ENCODE data around the gene CCR5AS.

Gene CCR5AS

DNA sequence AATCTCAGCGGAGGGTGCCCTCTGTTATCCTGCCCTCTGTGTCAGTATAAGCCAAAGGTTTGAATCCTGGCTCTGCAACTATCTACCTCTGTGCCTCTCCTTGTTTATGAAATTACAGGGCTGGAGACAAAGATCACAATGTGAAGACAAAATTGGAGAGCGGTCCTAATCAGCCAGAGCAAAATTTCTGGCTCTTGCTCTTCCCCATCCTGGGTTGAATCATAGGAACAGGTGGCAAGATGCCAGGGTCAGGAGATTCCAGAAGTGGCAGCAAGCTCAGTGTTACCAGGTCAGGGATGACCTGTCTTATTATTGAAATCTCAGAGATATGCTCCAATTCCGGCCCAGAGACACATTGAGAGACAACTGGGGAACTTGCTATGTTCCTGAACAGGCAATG is 55.2 kb downstream of the CCR5AS start:
- POLR2A ChIA-PET, result no interaction called here
- DNase-seq (ENCODE audit: low spot score), result no peak
- H3K27ac Mint-ChIP-seq, result no peak overlapping the region
- TF ChIP-seq CTCF (IDR thresholded peaks at IDR 0.05) (no peak), ZNF121 (CRISPR knock-in tag; IDR thresholded peaks at IDR 0.05) (no peak), PRDM15 (CRISPR knock-in tag; IDR thresholded peaks at IDR 0.05) (no peak), ZNF281 (CRISPR knock-in tag; IDR thresholded peaks at IDR 0.05) (no peak), NR3C1 (CRISPR knock-in tag; conservative IDR thresholded peaks at IDR 0.05; ENCODE audit: low read depth) (no peak), KAT7 (CRISPR knock-in tag; IDR thresholded peaks at IDR 0.05; ENCODE audit: borderline replicate concordance) (no peak), SP1 (CRISPR knock-in tag; conservative IDR thresholded peaks at IDR 0.05) (no peak), JAZF1 (CRISPR knock-in tag; IDR thresholded peaks at IDR 0.05) (no peak), MXD4 (CRISPR knock-in tag; IDR thresholded peaks at IDR 0.05; ENCODE audit: borderline replicate concordance) (no peak), GTF2I (CRISPR knock-in tag; conservative IDR thresholded peaks at IDR 0.05) (no peak), E2F4 (CRISPR knock-in tag; IDR thresholded peaks at IDR 0.05; ENCODE audit: borderline replicate concordance, low read depth) (no peak), CDX4 (CRISPR knock-in tag; IDR thresholded peaks at IDR 0.05; ENCODE audit: borderline replicate concordance) (no peak), ESRRA (CRISPR knock-in tag; IDR thresholded peaks at IDR 0.05; ENCODE audit: borderline replicate concordance) (no peak)
- TF ChIP-seq, protein P1, sequence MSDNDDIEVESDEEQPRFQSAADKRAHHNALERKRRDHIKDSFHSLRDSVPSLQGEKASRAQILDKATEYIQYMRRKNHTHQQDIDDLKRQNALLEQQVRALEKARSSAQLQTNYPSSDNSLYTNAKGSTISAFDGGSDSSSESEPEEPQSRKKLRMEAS (CRISPR knock-in tag; IDR thresholded peaks at IDR 0.05), result no peak
- TF ChIP-seq, protein P2, sequence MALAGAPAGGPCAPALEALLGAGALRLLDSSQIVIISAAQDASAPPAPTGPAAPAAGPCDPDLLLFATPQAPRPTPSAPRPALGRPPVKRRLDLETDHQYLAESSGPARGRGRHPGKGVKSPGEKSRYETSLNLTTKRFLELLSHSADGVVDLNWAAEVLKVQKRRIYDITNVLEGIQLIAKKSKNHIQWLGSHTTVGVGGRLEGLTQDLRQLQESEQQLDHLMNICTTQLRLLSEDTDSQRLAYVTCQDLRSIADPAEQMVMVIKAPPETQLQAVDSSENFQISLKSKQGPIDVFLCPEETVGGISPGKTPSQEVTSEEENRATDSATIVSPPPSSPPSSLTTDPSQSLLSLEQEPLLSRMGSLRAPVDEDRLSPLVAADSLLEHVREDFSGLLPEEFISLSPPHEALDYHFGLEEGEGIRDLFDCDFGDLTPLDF (CRISPR knock-in tag; IDR thresholded peaks at IDR 0.05), result no peak
- TF ChIP-seq, protein P3, sequence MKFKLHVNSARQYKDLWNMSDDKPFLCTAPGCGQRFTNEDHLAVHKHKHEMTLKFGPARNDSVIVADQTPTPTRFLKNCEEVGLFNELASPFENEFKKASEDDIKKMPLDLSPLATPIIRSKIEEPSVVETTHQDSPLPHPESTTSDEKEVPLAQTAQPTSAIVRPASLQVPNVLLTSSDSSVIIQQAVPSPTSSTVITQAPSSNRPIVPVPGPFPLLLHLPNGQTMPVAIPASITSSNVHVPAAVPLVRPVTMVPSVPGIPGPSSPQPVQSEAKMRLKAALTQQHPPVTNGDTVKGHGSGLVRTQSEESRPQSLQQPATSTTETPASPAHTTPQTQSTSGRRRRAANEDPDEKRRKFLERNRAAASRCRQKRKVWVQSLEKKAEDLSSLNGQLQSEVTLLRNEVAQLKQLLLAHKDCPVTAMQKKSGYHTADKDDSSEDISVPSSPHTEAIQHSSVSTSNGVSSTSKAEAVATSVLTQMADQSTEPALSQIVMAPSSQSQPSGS (CRISPR knock-in tag; IDR thresholded peaks at IDR 0.05; ENCODE audit: borderline replicate concordance, low read depth), result no peak
- TF ChIP-seq, protein P4, sequence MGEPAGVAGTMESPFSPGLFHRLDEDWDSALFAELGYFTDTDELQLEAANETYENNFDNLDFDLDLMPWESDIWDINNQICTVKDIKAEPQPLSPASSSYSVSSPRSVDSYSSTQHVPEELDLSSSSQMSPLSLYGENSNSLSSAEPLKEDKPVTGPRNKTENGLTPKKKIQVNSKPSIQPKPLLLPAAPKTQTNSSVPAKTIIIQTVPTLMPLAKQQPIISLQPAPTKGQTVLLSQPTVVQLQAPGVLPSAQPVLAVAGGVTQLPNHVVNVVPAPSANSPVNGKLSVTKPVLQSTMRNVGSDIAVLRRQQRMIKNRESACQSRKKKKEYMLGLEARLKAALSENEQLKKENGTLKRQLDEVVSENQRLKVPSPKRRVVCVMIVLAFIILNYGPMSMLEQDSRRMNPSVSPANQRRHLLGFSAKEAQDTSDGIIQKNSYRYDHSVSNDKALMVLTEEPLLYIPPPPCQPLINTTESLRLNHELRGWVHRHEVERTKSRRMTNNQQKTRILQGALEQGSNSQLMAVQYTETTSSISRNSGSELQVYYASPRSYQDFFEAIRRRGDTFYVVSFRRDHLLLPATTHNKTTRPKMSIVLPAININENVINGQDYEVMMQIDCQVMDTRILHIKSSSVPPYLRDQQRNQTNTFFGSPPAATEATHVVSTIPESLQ (CRISPR knock-in tag; IDR thresholded peaks at IDR 0.05), result no peak
- H3K4me1 Mint-ChIP-seq, result peaks cover 11% of the 10 kb centered on the region; the same call in 1 of the 2 replicates
- peaks cover 8% of the 10 kb centered on the region for H3K27me3 Mint-ChIP-seq (ENCODE audit: low read depth)
- H3K9me3 Mint-ChIP-seq, result peaks cover 30% of the 10 kb centered on the region
- no peak overlapping the region for H3K4me3 Mint-ChIP-seq
- CTCF ChIA-PET, result interaction anchor here (1.3 kb wide), 1 partner anchor 27 kb away, joined by 5 read pairs; no protein-coding TSS in a partner anchor
- H3K36me3 Mint-ChIP-seq, result peaks cover 16% of the 10 kb centered on the region
- ATAC-seq, result no peak
